Measurements from ENCODE around the gene PRKCQ.

The PRKCQ gene

DNA sequence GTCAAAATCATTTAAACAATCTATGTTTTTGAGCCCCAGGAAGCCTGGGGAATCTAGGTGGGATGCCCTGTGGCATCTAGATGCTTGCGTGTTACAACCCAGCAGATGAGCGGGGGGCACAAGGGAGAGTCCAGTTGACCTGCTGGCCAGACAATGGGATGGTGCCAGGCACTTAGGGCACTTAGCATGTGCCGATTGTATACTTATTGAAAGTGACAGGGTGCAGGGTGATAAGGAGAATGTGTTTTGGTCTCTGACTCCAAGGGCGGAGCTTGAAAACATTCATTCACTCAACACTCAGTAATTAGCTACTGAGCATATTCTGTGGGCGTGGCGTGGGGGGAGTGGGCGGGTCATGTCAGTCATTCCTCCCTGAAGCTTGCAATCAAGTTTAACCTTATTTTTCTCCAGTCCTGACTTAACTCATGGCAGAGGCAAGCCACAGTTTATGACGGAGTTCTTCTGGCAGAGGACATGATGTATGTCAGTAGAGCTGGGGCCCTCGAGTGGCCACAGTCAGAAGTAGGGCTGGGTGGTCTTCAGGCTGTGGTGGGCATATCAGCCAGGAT, 115.1 kb downstream of the PRKCQ start:
- DNase-seq (ENCODE audit: low read depth, low spot score), result no peak
- ChIA-PET CTCF (no interaction called here), POLR2A (no interaction called here)
- no peak for TF ChIP-seq CTCF (IDR thresholded peaks at IDR 0.05; ENCODE audit: insufficient read depth, low read length, missing control alignments)
- H3K4me3 ChIP-seq (ENCODE audit: low read depth, low read length), result no peak overlapping the region

DNA sequence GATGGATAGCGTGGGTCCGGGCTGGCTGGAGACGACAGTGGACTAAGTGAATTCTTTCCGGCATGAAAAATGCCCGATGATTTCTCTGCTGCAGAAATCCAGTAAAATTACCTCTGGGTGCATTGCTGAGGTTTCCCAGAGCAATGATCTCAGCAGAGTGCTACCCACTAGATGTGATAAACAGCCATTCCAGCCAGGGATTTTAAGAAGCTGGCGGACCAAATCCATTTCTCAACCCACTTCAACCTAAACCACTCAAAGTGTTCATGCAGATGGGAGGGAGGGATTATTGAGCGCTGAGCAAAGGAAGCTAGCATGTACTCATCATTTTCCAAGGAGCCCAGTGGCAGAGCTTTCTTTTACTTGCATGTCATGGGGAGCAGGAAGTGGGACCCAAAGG, 116.7 kb downstream of the PRKCQ start:
- no peak for DNase-seq (ENCODE audit: low read depth, low spot score)
- CTCF ChIA-PET, result no interaction called here
- no peak for TF ChIP-seq CTCF (IDR thresholded peaks at IDR 0.05; ENCODE audit: insufficient read depth, low read length, missing control alignments)
- H3K4me3 ChIP-seq (ENCODE audit: low read depth, low read length), result no peak overlapping the region
- POLR2A ChIA-PET, result no interaction called here

DNA sequence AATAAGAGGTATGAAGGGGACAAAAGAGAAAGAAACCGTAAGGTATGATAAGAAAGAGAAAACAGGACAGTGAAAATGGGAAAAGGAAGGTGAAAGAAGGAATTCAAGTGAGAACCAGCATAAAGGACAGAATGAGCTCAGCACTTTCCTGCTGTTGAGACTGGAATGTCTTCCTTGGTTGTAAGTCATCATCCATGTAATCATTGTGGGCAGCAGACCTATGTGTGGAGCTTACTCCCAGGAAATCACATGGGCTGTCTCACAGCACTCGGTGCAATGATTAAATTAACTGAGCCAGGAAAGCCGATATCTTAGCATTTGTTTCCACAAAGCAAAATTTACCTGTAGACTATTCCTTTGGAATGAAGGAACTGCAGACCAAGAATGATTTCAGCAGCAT, 118.1 kb downstream of the PRKCQ start:
- POLR2A ChIA-PET, result no interaction called here
- CTCF ChIA-PET, result no interaction called here
- no peak overlapping the region for H3K4me3 ChIP-seq (ENCODE audit: low read depth, low read length)
- TF ChIP-seq CTCF (IDR thresholded peaks at IDR 0.05; ENCODE audit: insufficient read depth, low read length, missing control alignments), result no peak
- no peak for DNase-seq (ENCODE audit: low read depth, low spot score)

DNA sequence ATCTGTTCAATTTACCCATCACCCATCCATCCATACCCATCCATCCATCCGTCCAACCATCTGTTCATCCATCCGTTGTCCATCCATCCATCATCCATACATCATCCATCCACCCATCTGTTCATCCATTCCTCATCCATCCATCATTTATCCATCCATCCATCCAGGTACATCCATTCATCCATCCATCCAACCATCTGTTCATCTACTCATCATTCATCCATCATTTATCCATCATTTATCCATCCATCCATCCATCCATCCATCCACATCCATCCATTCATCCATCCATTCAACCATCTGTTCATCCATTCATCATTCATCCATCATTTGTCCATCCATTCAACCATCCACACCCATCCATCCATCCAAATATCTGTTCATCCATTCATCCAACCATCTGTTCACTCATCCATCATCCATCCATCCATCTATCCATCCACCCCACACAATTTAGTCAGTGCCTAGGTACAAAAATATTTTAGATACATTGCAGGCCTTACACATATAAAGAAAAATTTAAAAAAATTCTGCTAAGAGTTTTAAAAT, 119.1 kb downstream of the PRKCQ start:
- ChIA-PET POLR2A (no interaction called here), CTCF (no interaction called here)
- no peak for DNase-seq (ENCODE audit: low read depth, low spot score)
- no peak overlapping the region for H3K4me3 ChIP-seq (ENCODE audit: low read depth, low read length)
- TF ChIP-seq CTCF (IDR thresholded peaks at IDR 0.05; ENCODE audit: insufficient read depth, low read length, missing control alignments), result no peak

DNA sequence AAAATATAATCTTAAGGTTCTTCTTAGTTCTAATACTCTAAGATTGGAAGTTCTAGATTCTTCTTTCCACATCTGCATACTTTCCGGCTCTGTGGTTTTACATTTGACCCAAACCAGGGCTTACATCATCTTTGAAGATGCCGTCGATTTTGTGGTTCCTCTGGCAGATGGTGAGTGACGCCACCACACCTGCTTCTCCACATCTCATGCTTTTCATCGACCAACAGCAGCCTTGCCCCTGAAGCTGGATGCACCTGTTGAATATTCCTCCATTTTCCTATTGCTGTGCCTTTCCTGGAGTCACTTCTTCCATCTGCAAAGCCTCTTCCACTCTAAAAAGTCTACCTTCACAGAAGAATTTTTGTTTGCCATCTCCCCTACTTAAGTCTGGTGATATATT, 121.3 kb downstream of the PRKCQ start:
- DNase-seq (ENCODE audit: low read depth, low spot score), result no peak
- CTCF ChIA-PET, result no interaction called here
- no peak for TF ChIP-seq CTCF (IDR thresholded peaks at IDR 0.05; ENCODE audit: insufficient read depth, low read length, missing control alignments)
- POLR2A ChIA-PET, result no interaction called here
- no peak overlapping the region for H3K4me3 ChIP-seq (ENCODE audit: low read depth, low read length)

DNA sequence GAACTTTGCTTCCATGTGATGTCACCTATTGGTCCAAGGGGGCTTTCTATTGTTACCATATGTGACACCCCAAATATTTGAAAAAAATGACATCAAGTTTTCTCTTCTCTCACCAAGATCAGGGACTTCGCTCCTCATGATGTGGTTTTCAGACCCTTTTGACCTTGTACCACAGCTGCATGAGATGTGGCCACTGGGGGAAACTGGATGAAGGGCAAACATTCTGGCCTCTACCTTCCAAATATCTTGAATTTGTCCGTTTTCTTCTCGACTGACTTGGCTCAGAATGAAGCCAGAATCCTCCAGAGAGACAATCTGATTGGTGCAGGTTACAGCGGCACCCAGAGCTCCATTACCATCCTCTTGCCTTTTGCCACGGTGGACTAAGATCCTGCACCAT, 122.7 kb downstream of the PRKCQ start:
- CTCF ChIA-PET, result no interaction called here
- no peak for TF ChIP-seq CTCF (IDR thresholded peaks at IDR 0.05; ENCODE audit: insufficient read depth, low read length, missing control alignments)
- H3K4me3 ChIP-seq (ENCODE audit: low read depth, low read length), result no peak overlapping the region
- DNase-seq (ENCODE audit: low read depth, low spot score), result no peak
- POLR2A ChIA-PET, result no interaction called here
